WTC11 (cell line): ENCODE measurements around the gene NAALADL2. TPM values are rescaled to one million over a fixed set of nuclear protein-coding genes. Genes with fewer than 3 reads are reported as not detected.

ENCODE experiments used
- ATAC-seq: fragments of 200-7000 bp; cut with Tn5 transposase; 2 replicates; pipeline ENCODE4 v1.10.0; 2021; ENCODE audit warnings: mild to moderate bottlenecking, moderate library complexity
- Bru-seq: library from RNA; stranded (reverse); fragments of 400-500 nt; gene quantifications from one replicate; lab custom pipeline; 2021; lab: Mats Ljungman, UMichigan
- CTCF ChIA-PET: fragments of 300-600 bp; sonication (Branson Sonifier 250); formaldehyde crosslinking; loops from one replicate; lab custom pipeline; 2021; ENCODE audit warnings: antibody characterized with exemption; lab: Charles Lee
- POLR2A ChIA-PET: fragments of 350-600 bp; sonication (Branson Sonifier 250); formaldehyde crosslinking; loops from one replicate; lab custom pipeline; 2021; ENCODE audit warnings: antibody characterized with exemption; lab: Charles Lee
- DNase-seq: peaks from one replicate; pipeline ENCODE4 v3.0.0; 2021; ENCODE audit warnings: low spot score
- H3K27ac Mint-ChIP-seq: 2 replicates; pipeline ENCODE4 v1.8.0; 2021; ENCODE audit warnings: mixed read lengths
- H3K27me3 Mint-ChIP-seq: 2 replicates; pipeline ENCODE4 v1.8.0; 2021; ENCODE audit warnings: low read depth, mild to moderate bottlenecking, moderate library complexity, mixed read lengths
- H3K36me3 Mint-ChIP-seq: 2 replicates; pipeline ENCODE4 v1.8.0; 2021; ENCODE audit warnings: mixed read lengths
- H3K4me1 Mint-ChIP-seq: 2 replicates; pipeline ENCODE4 v1.8.0; 2022; ENCODE audit warnings: mixed read lengths
- H3K4me3 Mint-ChIP-seq: 2 replicates; pipeline ENCODE4 v1.8.0; 2021; ENCODE audit warnings: mild to moderate bottlenecking, moderate library complexity, mixed read lengths
- H3K9me3 Mint-ChIP-seq: 2 replicates; pipeline ENCODE4 v1.8.0; 2021; ENCODE audit warnings: mixed read lengths
- ATF1 ChIP-seq: sonication (generic); formaldehyde crosslinking; IDR thresholded peaks from 2 replicates; pipeline ENCODE4 v1.8.1; 2023; ENCODE audit warnings: mild to moderate bottlenecking, moderate library complexity, missing genetic modification reagents
- ATF3 ChIP-seq: sonication (generic); formaldehyde crosslinking; conservative IDR thresholded peaks from 2 replicates; pipeline ENCODE4 v1.8.1; 2022; ENCODE audit warnings: mild to moderate bottlenecking, missing genetic modification reagents
- CDX4 ChIP-seq: fragments of 250-450 bp; sonication (Bioruptor Pico); IDR thresholded peaks from 2 replicates; pipeline ENCODE4 v1.9.0; 2021; ENCODE audit warnings: moderate library complexity, mild to moderate bottlenecking, inconsistent platforms, borderline replicate concordance
- CREM ChIP-seq: sonication (generic); formaldehyde crosslinking; IDR thresholded peaks from 2 replicates; pipeline ENCODE4 v1.8.1; 2022; ENCODE audit warnings: mild to moderate bottlenecking, missing genetic modification reagents, moderate library complexity
- CTCF ChIP-seq: fragments of 200-600 bp; IDR thresholded peaks from 2 replicates; pipeline ENCODE4 v1.8.0; 2022; ENCODE audit warnings: antibody characterized with exemption
- E2F1 ChIP-seq: sonication (generic); formaldehyde crosslinking; IDR thresholded peaks from 2 replicates; pipeline ENCODE4 v1.8.0; 2022; ENCODE audit warnings: mild to moderate bottlenecking, missing genetic modification reagents
- FOXJ3 ChIP-seq: sonication (generic); formaldehyde crosslinking; IDR thresholded peaks from 2 replicates; pipeline ENCODE4 v1.9.0; 2021; ENCODE audit warnings: missing genetic modification reagents, mild to moderate bottlenecking, borderline replicate concordance
- FOXP4 ChIP-seq: sonication (generic); formaldehyde crosslinking; IDR thresholded peaks from 2 replicates; pipeline ENCODE4 v1.8.0; 2022; ENCODE audit warnings: mild to moderate bottlenecking, missing genetic modification reagents
- MYBL2 ChIP-seq: sonication (generic); formaldehyde crosslinking; IDR thresholded peaks from 2 replicates; pipeline ENCODE4 v1.8.1; 2023; ENCODE audit warnings: mild to moderate bottlenecking, moderate library complexity, missing genetic modification reagents
- NR1H2 ChIP-seq: sonication (generic); formaldehyde crosslinking; IDR thresholded peaks from 2 replicates; pipeline ENCODE4 v1.9.0; 2021; ENCODE audit warnings: mild to moderate bottlenecking, moderate library complexity, missing genetic modification reagents
- NR3C1 ChIP-seq: sonication (generic); formaldehyde crosslinking; conservative IDR thresholded peaks from 2 replicates; pipeline ENCODE4 v1.8.1; 2023; ENCODE audit warnings: low read depth, mild to moderate bottlenecking, missing genetic modification reagents
- PREB ChIP-seq: sonication (generic); formaldehyde crosslinking; IDR thresholded peaks from 2 replicates; pipeline ENCODE4 v1.8.1; 2022; ENCODE audit warnings: mild to moderate bottlenecking, missing genetic modification reagents, moderate library complexity, borderline replicate concordance
- SP1 ChIP-seq: sonication (generic); formaldehyde crosslinking; conservative IDR thresholded peaks from 2 replicates; pipeline ENCODE4 v1.8.1; 2022; ENCODE audit warnings: missing genetic modification reagents
- TP53 ChIP-seq: sonication (generic); formaldehyde crosslinking; IDR thresholded peaks from 2 replicates; pipeline ENCODE4 v1.8.1; 2023; ENCODE audit warnings: mild to moderate bottlenecking, missing genetic modification reagents
- ZNF396 ChIP-seq: fragments of 250-450 bp; sonication (Bioruptor Pico); IDR thresholded peaks from 2 replicates; pipeline ENCODE4 v1.8.0; 2021; ENCODE audit warnings: mild to moderate bottlenecking, moderate library complexity, borderline replicate concordance
- ZNF416 ChIP-seq: fragments of 250-450 bp; sonication (Bioruptor Pico); IDR thresholded peaks from 2 replicates; pipeline ENCODE4 v1.9.0; 2021; ENCODE audit warnings: mild to moderate bottlenecking, inconsistent platforms
- ZNF671 ChIP-seq: fragments of 250-450 bp; sonication (Bioruptor Pico); IDR thresholded peaks from 2 replicates; pipeline ENCODE4 v1.8.0; 2021; ENCODE audit warnings: mild to moderate bottlenecking
- ZSCAN18 ChIP-seq: fragments of 250-450 bp; sonication (Bioruptor Pico); IDR thresholded peaks from 2 replicates; pipeline ENCODE4 v2.1.2; 2022; ENCODE audit warnings: mild to moderate bottlenecking, moderate library complexity
- long read RNA-seq, 3 experiments: library from RNA in 1 of 3; library from capped mRNA in 1 of 3; library from polyadenylated mRNA in 1 of 3; unstranded in 2 of 3; stranded (forward) in 1 of 3; transcript quantifications; one replicate each; pipeline ENCODE4 v2.0.0, GENCODE V29; 2021
- total RNA-seq: library from RNA; stranded (reverse); gene quantifications from 3 replicates; pipeline ENCODE4 v1.2.3, GENCODE V29; 2021

Gene NAALADL2
- total RNA-seq = 1.2 to 1.6 TPM (median 1.2 TPM) in 3 replicates
- percentile 24 among the genes with signal in this experiment for Bru-seq, nascent RNA
- long read RNA-seq, experiment 1, partial matches to known transcripts = 0 of 5 reads
- long read RNA-seq, experiment 1, other reads (novel, unspliced or antisense) = 5 of 5 reads
- long read RNA-seq, experiment 2, partial matches to known transcripts = 0 of 5 reads
- long read RNA-seq, experiment 2, other reads (novel, unspliced or antisense) = 5 of 5 reads
- long read RNA-seq, experiment 3, partial matches to known transcripts = 0 of 1 reads
- long read RNA-seq, experiment 3, other reads (novel, unspliced or antisense) = 0 of 1 reads

- 0 out of 2 replicates have a peak, but pooled peaks have one; percentile 25 for ATAC-seq
Observed at GRCh38 chr3:174859114-174859735, at the start of gene NAALADL2. NAALADL2 (plus strand) TSS chr3:174859334.

GRCh38 chr3:174810254-174810653, 48.9 kb upstream of the NAALADL2 start:
- ChIA-PET POLR2A (no interaction called here), CTCF (no interaction called here)
- Mint-ChIP-seq H3K9me3 (peaks cover 25% of the 10 kb centered on the region), H3K27me3 (no peaks in the 10 kb centered on the region), H3K4me3 (no peak overlapping the region), H3K27ac (no peak overlapping the region), H3K4me1 (no peaks in the 10 kb centered on the region), H3K36me3 (peaks cover 12% of the 10 kb centered on the region)
- DNase-seq (no peak), ATAC-seq (no peak)
- TF ChIP-seq TP53 (CRISPR knock-in tag) (no peak), CTCF (no peak), ZNF671 (no peak), ATF3 (no peak)

More at GRCh38 chr3:174859114-174859735, at the start of gene NAALADL2:
- Mint-ChIP-seq H3K27me3 (no peaks in the 10 kb centered on the region), H3K36me3 (no peaks in the 10 kb centered on the region), H3K27ac (peak within 1 kb of the TSS; percentile 89), H3K4me3 (peak within 1 kb of the TSS; percentile 1; the same call in 1 of the 2 replicates), H3K9me3 (no peaks in the 10 kb centered on the region), H3K4me1 (peaks cover 31% of the 10 kb centered on the region)
- TF ChIP-seq CREM (CRISPR knock-in tag) (no peak), PREB (CRISPR knock-in tag) (no peak), ZNF396 (CRISPR knock-in tag) (no peak), FOXP4 (CRISPR knock-in tag) (no peak), NR1H2 (CRISPR knock-in tag) (no peak)
- ChIA-PET CTCF (no interaction called here), POLR2A (interaction anchor here (0.6 kb wide), 1 partner anchor 319 kb away, joined by 3 read pairs; no protein-coding TSS in a partner anchor)
- DNase-seq = no peak

- POLR2A ChIA-PET = no interaction called here
- ATAC-seq (no peak), DNase-seq (no peak)
- H3K27me3 Mint-ChIP-seq = no peaks in the 10 kb centered on the region
- H3K27ac Mint-ChIP-seq = no peak overlapping the region
- no peak overlapping the region for H3K4me3 Mint-ChIP-seq
- H3K9me3 Mint-ChIP-seq = peaks cover 25% of the 10 kb centered on the region
- CTCF ChIA-PET = no interaction called here
- peaks cover 12% of the 10 kb centered on the region for H3K36me3 Mint-ChIP-seq
- no peaks in the 10 kb centered on the region for H3K4me1 Mint-ChIP-seq
- TF ChIP-seq CDX4 (CRISPR knock-in tag) (no peak), ZNF416 (no peak), ZSCAN18 (CRISPR knock-in tag) (no peak), PREB (CRISPR knock-in tag) (no peak), MYBL2 (CRISPR knock-in tag) (no peak), FOXJ3 (CRISPR knock-in tag) (no peak), NR3C1 (CRISPR knock-in tag) (no peak), NR1H2 (CRISPR knock-in tag) (no peak), SP1 (CRISPR knock-in tag) (no peak), ATF1 (CRISPR knock-in tag) (no peak), E2F1 (CRISPR knock-in tag) (no peak)
Observed at GRCh38 chr3:174812172-174812862, 46.8 kb upstream of the NAALADL2 start.
